ENCODE measurements around the gene PANK4.

The PANK4 gene

GRCh38 chr1:2504225-2504948 is 22.0 kb downstream of the PANK4 start:
- no peak overlapping the region for H3K4me3 ChIP-seq (ENCODE audit: low read length)
- no peak for DNase-seq (ENCODE audit: low read depth, low spot score)

GRCh38 chr1:2503554-2504224 is 22.7 kb downstream of the PANK4 start:
- no peak overlapping the region for H3K4me3 ChIP-seq (ENCODE audit: low read length)
- no peak for DNase-seq (ENCODE audit: low read depth, low spot score)

GRCh38 chr1:2502661-2503553 is 23.5 kb downstream of the PANK4 start:
- no peak for DNase-seq (ENCODE audit: low read depth, low spot score)
- H3K4me3 ChIP-seq (ENCODE audit: low read length), result no peak overlapping the region

GRCh38 chr1:2502210-2502609 is 24.2 kb downstream of the PANK4 start:
- DNase-seq (ENCODE audit: low read depth, low spot score), result no peak

GRCh38 chr1:2501820-2502119 is 24.6 kb downstream of the PANK4 start:
- DNase-seq (ENCODE audit: low read depth, low spot score), result no peak

More at GRCh38 chr1:2502210-2502609, 24.2 kb downstream of the PANK4 start:
- no peak overlapping the region for H3K4me3 ChIP-seq (ENCODE audit: low read length)

GRCh38 chr1:2501041-2501819 is 25.2 kb downstream of the PANK4 start:
- H3K4me3 ChIP-seq (ENCODE audit: low read length), result no peak overlapping the region
- no peak for DNase-seq (ENCODE audit: low read depth, low spot score)

More at GRCh38 chr1:2501820-2502119, 24.6 kb downstream of the PANK4 start:
- no peak overlapping the region for H3K4me3 ChIP-seq (ENCODE audit: low read length)

GRCh38 chr1:2499986-2500596 is 26.3 kb downstream of the PANK4 start:
- no peak overlapping the region for H3K4me3 ChIP-seq (ENCODE audit: low read length)
- DNase-seq (ENCODE audit: low read depth, low spot score), result peak; percentile 41

- no peak overlapping the region for H3K4me3 ChIP-seq (ENCODE audit: low read length)
- DNase-seq (ENCODE audit: low read depth, low spot score), result no peak
These were observed 27.1 kb downstream of the PANK4 start for GRCh38 chr1:2499260-2499659.

- H3K4me3 ChIP-seq (ENCODE audit: low read length), result no peak overlapping the region
- no peak for DNase-seq (ENCODE audit: low read depth, low spot score)
These were observed 27.7 kb downstream of the PANK4 start for GRCh38 chr1:2498648-2499047.

GRCh38 chr1:2497891-2498290 is 28.5 kb downstream of the PANK4 start:
- H3K4me3 ChIP-seq (ENCODE audit: low read length), result no peak overlapping the region
- no peak for DNase-seq (ENCODE audit: low read depth, low spot score)

GRCh38 chr1:2496746-2497145 is 29.6 kb downstream of the PANK4 start:
- no peak overlapping the region for H3K4me3 ChIP-seq (ENCODE audit: low read length)
- no peak for DNase-seq (ENCODE audit: low read depth, low spot score)

- DNase-seq (ENCODE audit: low read depth, low spot score), result peak; percentile 44
These were observed 30.2 kb downstream of the PANK4 start for GRCh38 chr1:2496087-2496622.

GRCh38 chr1:2495546-2495945 is 30.9 kb downstream of the PANK4 start:
- DNase-seq (ENCODE audit: low read depth, low spot score), result no peak
- H3K4me3 ChIP-seq (ENCODE audit: low read length), result no peak overlapping the region

More at GRCh38 chr1:2496087-2496622, 30.2 kb downstream of the PANK4 start:
- no peak overlapping the region for H3K4me3 ChIP-seq (ENCODE audit: low read length)

GRCh38 chr1:2495026-2495425 is 31.4 kb downstream of the PANK4 start:
- no peak for DNase-seq (ENCODE audit: low read depth, low spot score)
- H3K4me3 ChIP-seq (ENCODE audit: low read length), result no peak overlapping the region

- H3K4me3 ChIP-seq (ENCODE audit: low read length), result no peak overlapping the region
- no peak for DNase-seq (ENCODE audit: low read depth, low spot score)
These were observed 32.1 kb downstream of the PANK4 start for GRCh38 chr1:2494323-2494693.

GRCh38 chr1:2493691-2494322 is 32.6 kb downstream of the PANK4 start:
- H3K4me3 ChIP-seq (ENCODE audit: low read length), result no peak overlapping the region
- DNase-seq (ENCODE audit: low read depth, low spot score), result peak; percentile 44

GRCh38 chr1:2493218-2493617 is 33.2 kb downstream of the PANK4 start:
- no peak overlapping the region for H3K4me3 ChIP-seq (ENCODE audit: low read length)
- DNase-seq (ENCODE audit: low read depth, low spot score), result no peak

- no peak for DNase-seq (ENCODE audit: low read depth, low spot score)
- H3K4me3 ChIP-seq (ENCODE audit: low read length), result no peak overlapping the region
These were observed 34.3 kb downstream of the PANK4 start for GRCh38 chr1:2492091-2492490.

Data from Jurkat, Clone E6-1 (cell line).